HEK293T (cell line): ENCODE measurements around the gene SLC66A1.

ENCODE experiments used
- BHLHE40 ChIP-seq: fragments of 450-650 bp; IDR thresholded peaks from 2 replicates; pipeline ENCODE4 v1.6.1; 2016; ENCODE audit warnings: mild to moderate bottlenecking, moderate library complexity, borderline replicate concordance
- FOXM1 ChIP-seq: fragments of 450-650 bp; IDR thresholded peaks from 2 replicates; pipeline ENCODE4 v1.6.1; 2017; ENCODE audit warnings: mild to moderate bottlenecking, borderline replicate concordance
- L3MBTL2 ChIP-seq: fragments of 450-650 bp; conservative IDR thresholded peaks from 2 replicates; pipeline ENCODE4 v1.6.1; 2016; ENCODE audit warnings: mild to moderate bottlenecking
- NFRKB ChIP-seq: fragments of 450-650 bp; IDR thresholded peaks from 2 replicates; pipeline ENCODE4 v1.6.1; 2016; ENCODE audit warnings: mild to moderate bottlenecking, moderate library complexity
- PKNOX1 ChIP-seq: fragments of 450-650 bp; IDR thresholded peaks from 2 replicates; pipeline ENCODE4 v1.6.1; 2016
- SP1 ChIP-seq: fragments of 450-650 bp; IDR thresholded peaks from 2 replicates; pipeline ENCODE4 v1.6.1; 2017
- TARDBP ChIP-seq: fragments of 450-650 bp; IDR thresholded peaks from 2 replicates; pipeline ENCODE4 v1.6.1; 2016

- no peak for TF ChIP-seq NFRKB
- TF ChIP-seq L3MBTL2 = no peak
- TF ChIP-seq SP1 = no peak
- TF ChIP-seq FOXM1 = no peak
- TF ChIP-seq BHLHE40 = no peak
- TF ChIP-seq TARDBP = no peak
- no peak for TF ChIP-seq PKNOX1
Measured at GRCh38 chr1:19353596-19353995, 41.5 kb downstream of the SLC66A1 start.
